Upper lobe of left lung (tissue), 6 donors: ENCODE data around the gene BSCL2. TPM values are rescaled to one million over a fixed set of nuclear protein-coding genes. Genes with fewer than 3 reads are reported as not detected.
"Not testable (repeated sequence)": the region's sequence is repeated elsewhere in the genome, so short reads cannot be mapped to it uniquely, and the experiment has no call there.

Experiments used
- ATAC-seq, 2 donors: fragments of 200-7000 bp; cut with Tn5 transposase; one replicate each; pipeline ENCODE4 v1.9.1; 2022; ENCODE audit warnings: mild to moderate bottlenecking in 2 of 2, moderate library complexity in 2 of 2; ENCODE audit not compliant: low FRiP score in 2 of 2
- DNase-seq, 2 donors: peaks; one replicate each; pipeline ENCODE4 v3.0.0-alpha.2; 2019 to 2020
- H3K27ac ChIP-seq, 4 donors: fragments of 200-600 bp; sonication (generic); one replicate each; pipeline ENCODE4 v1.5.1; 2016 to 2019
- H3K27me3 ChIP-seq, 4 donors: fragments of 200-600 bp; sonication (generic); one replicate each; pipeline ENCODE4 v1.5.1; 2017 to 2019
- H3K36me3 ChIP-seq, 4 donors: fragments of 200-600 bp; sonication (generic); one replicate each; pipeline ENCODE4 v1.5.1; 2016 to 2019
- H3K4me1 ChIP-seq, 4 donors: fragments of 200-600 bp; sonication (generic); one replicate each; pipeline ENCODE4 v1.5.1; 2018 to 2019
- H3K4me3 ChIP-seq, 4 donors: fragments of 200-600 bp; sonication (generic); one replicate each; pipeline ENCODE4 v1.5.1; 2017 to 2019; ENCODE audit warnings: mild to moderate bottlenecking in 2 of 4, moderate library complexity in 1 of 4
- H3K9me3 ChIP-seq, 4 donors: fragments of 200-600 bp; sonication (generic); one replicate each; pipeline ENCODE4 v1.5.1; 2018 to 2019
- CTCF ChIP-seq, 6 experiments: fragments of 450-650 bp in 4 of 6; fragments of 200-600 bp in 2 of 6; sonication (generic) in 2 of 6; IDR thresholded peaks; one replicate each; pipeline ENCODE4 v1.5.1; 2016 to 2019; ENCODE audit warnings: antibody characterized with exemption in 6 of 6
- EP300 ChIP-seq, 4 donors: sonication (generic); formaldehyde crosslinking; IDR thresholded peaks; one replicate each; pipeline ENCODE4 v1.5.1; 2017; ENCODE audit warnings: antibody characterized with exemption in 4 of 4, control low read depth in 2 of 4
- POLR2A ChIP-seq, 4 donors: fragments of 450-650 bp; IDR thresholded peaks; one replicate each; pipeline ENCODE4 v1.5.1; 2016 to 2017; ENCODE audit warnings: antibody characterized with exemption in 4 of 4, mild to moderate bottlenecking in 2 of 4
- POLR2AphosphoS5 ChIP-seq, 2 donors: sonication (generic); formaldehyde crosslinking; IDR thresholded peaks; one replicate each; pipeline ENCODE4 v1.5.1; 2017; ENCODE audit warnings: antibody characterized with exemption in 2 of 2
- WGBS, 2 donors: methylation state at CpG; one replicate each; pipeline ENCODE4 v1.1.5; 2017 to 2018; 5-methylcytosine and 5-hydroxymethylcytosine counted together
- total RNA-seq, 6 donors: library from RNA; depleted of rRNA in 4 of 6; stranded (reverse); fragments of >200 nt in 4 of 6; gene quantifications; one replicate each; pipeline versions ENCODE4 v1.1.0 to v1.2.1, GENCODE V29; 2016 to 2021
- donor health status: DM: no; HTN: no; CAD: no; lungs with moderate emphysema.
- donor health status: DM: no; HTN: yes; CAD: no; lungs with severe emphysema.

BSCL2 gene
- total RNA-seq, 6 donors from 2014 or later = 75.5 to 198 (median 87.5) TPM

- peak overlapping the region; percentile 79 to 97 (median 90) for H3K4me3 ChIP-seq
- H3K4me1 ChIP-seq = peaks cover 12 to 32% (median 17%) of the 10 kb centered on the region in 4 donors
- H3K27me3 ChIP-seq = no peaks in the 10 kb centered on the region
- ATAC-seq (no peak), DNase-seq (no peak)
- peak overlapping the region; percentile 88 to 97 (median 95) for H3K27ac ChIP-seq
- peaks cover 0 to 26% (median 21%) of the 10 kb centered on the region in 4 donors for H3K36me3 ChIP-seq
- no peaks in the 10 kb centered on the region for H3K9me3 ChIP-seq
- TF ChIP-seq POLR2A (IDR thresholded peaks at IDR 0.05) (no peak), CTCF (IDR thresholded peaks at IDR 0.05) (no peak), POLR2AphosphoS5 (IDR thresholded peaks at IDR 0.05) (no peak), EP300 (IDR thresholded peaks at IDR 0.05) (no peak)
- 31 to 56% methylated on average over 10 to 16 of the region's 16 CpGs for WGBS, 2 donors
Observed at GRCh38 chr11:62652161-62653006, 54.8 kb downstream of the BSCL2 start.

GRCh38 chr11:62650283-62650682 is 56.9 kb downstream of the BSCL2 start:
- peaks cover 24 to 48% (median 28%) of the 10 kb centered on the region in 4 donors for H3K4me1 ChIP-seq
- not testable (repeated sequence) for H3K27ac ChIP-seq, H3K4me3 ChIP-seq, H3K27me3 ChIP-seq, DNase-seq, H3K9me3 ChIP-seq, ATAC-seq
- WGBS, 2 donors = 95 to 97% methylated on average over 12 of the region's 12 CpGs
- H3K36me3 ChIP-seq = peaks cover 0 to 27% (median 21%) of the 10 kb centered on the region in 4 donors

- H3K9me3 ChIP-seq = no peaks in the 10 kb centered on the region
- no peak for DNase-seq
- H3K27me3 ChIP-seq = no peaks in the 10 kb centered on the region
- no peak overlapping the region for H3K4me3 ChIP-seq
- ATAC-seq = no peak
- peaks cover 0 to 28% (median 21%) of the 10 kb centered on the region in 4 donors for H3K36me3 ChIP-seq
- no peak overlapping the region for H3K27ac ChIP-seq
- WGBS, 2 donors = 92 to 95% methylated on average over 9 to 10 of the region's 11 CpGs
- H3K4me1 ChIP-seq = peaks cover 29 to 56% (median 34%) of the 10 kb centered on the region in 4 donors
- no peak for TF ChIP-seq POLR2A (IDR thresholded peaks at IDR 0.05)
- TF ChIP-seq CTCF (IDR thresholded peaks at IDR 0.05) = no peak
- TF ChIP-seq POLR2AphosphoS5 (IDR thresholded peaks at IDR 0.05) = no peak
- TF ChIP-seq EP300 (IDR thresholded peaks at IDR 0.05) = no peak
Observed at GRCh38 chr11:62649486-62649885, 57.7 kb downstream of the BSCL2 start.

- DNase-seq (no peak), ATAC-seq (no peak)
- Histone ChIP-seq H3K27me3 (no peaks in the 10 kb centered on the region), H3K27ac (no peak overlapping the region), H3K4me3 (no peak overlapping the region), H3K36me3 (peaks cover 0 to 34% (median 24%) of the 10 kb centered on the region in 4 donors), H3K4me1 (peaks cover 29 to 57% (median 34%) of the 10 kb centered on the region in 4 donors), H3K9me3 (no peaks in the 10 kb centered on the region)
- no peak for TF ChIP-seq CTCF (IDR thresholded peaks at IDR 0.05)
- TF ChIP-seq EP300 (IDR thresholded peaks at IDR 0.05) = no peak
- no peak for TF ChIP-seq POLR2AphosphoS5 (IDR thresholded peaks at IDR 0.05)
- no peak for TF ChIP-seq POLR2A (IDR thresholded peaks at IDR 0.05)
- 95 to 98% methylated on average over 10 to 11 of the region's 11 CpGs for WGBS, 2 donors
Observed at GRCh38 chr11:62648967-62649364, 58.3 kb downstream of the BSCL2 start.

- H3K27ac ChIP-seq = no peak overlapping the region
- peaks cover 29 to 57% (median 34%) of the 10 kb centered on the region in 4 donors for H3K4me1 ChIP-seq
- no peak overlapping the region for H3K4me3 ChIP-seq
- H3K36me3 ChIP-seq = peaks cover 0 to 39% (median 30%) of the 10 kb centered on the region in 4 donors
- no peaks in the 10 kb centered on the region for H3K9me3 ChIP-seq
- H3K27me3 ChIP-seq = no peaks in the 10 kb centered on the region
- WGBS, 2 donors = 94 to 95% methylated on average over 7 to 19 of the region's 24 CpGs
- ATAC-seq (no peak), DNase-seq (peak in 1 of 2 donors; percentile 59)
- TF ChIP-seq CTCF (IDR thresholded peaks at IDR 0.05) (no peak), EP300 (IDR thresholded peaks at IDR 0.05) (no peak), POLR2AphosphoS5 (IDR thresholded peaks at IDR 0.05) (no peak), POLR2A (IDR thresholded peaks at IDR 0.05) (no peak)
Observed at GRCh38 chr11:62648185-62648966, 58.8 kb downstream of the BSCL2 start.
